Measurements from ENCODE around the gene KCNA10.

KCNA10 gene

GRCh38 chr1:110519125-110519810 lies at the start of gene KCNA10:
KCNA10 (minus strand) TSS chr1:110519175; CDS start chr1:110518787, 388 bp downstream.
- DNase-seq, result no peak

GRCh38 chr1:110566836-110567235 lies 47.9 kb upstream of the KCNA10 start:
- DNase-seq, result no peak

GRCh38 chr1:110565565-110565964 lies 46.6 kb upstream of the KCNA10 start:
- DNase-seq, result no peak

GRCh38 chr1:110563089-110563488 lies 44.1 kb upstream of the KCNA10 start:
- DNase-seq, result no peak

- no peak for DNase-seq
Measured at GRCh38 chr1:110561596-110561995, 42.6 kb upstream of the KCNA10 start.

- no peak for DNase-seq
Measured at GRCh38 chr1:110559157-110559556, 40.2 kb upstream of the KCNA10 start.

GRCh38 chr1:110557481-110557880 lies 38.5 kb upstream of the KCNA10 start:
- no peak for DNase-seq

GRCh38 chr1:110556471-110556807 lies 37.5 kb upstream of the KCNA10 start:
- DNase-seq, result no peak

GRCh38 chr1:110555807-110556470 lies 37.0 kb upstream of the KCNA10 start:
- no peak for DNase-seq

- peak; percentile 45 for DNase-seq
Measured at GRCh38 chr1:110554871-110555801, 36.2 kb upstream of the KCNA10 start.

GRCh38 chr1:110551278-110551809 lies 32.4 kb upstream of the KCNA10 start:
- DNase-seq, result no peak

- no peak for DNase-seq
Measured at GRCh38 chr1:110549831-110550230, 30.9 kb upstream of the KCNA10 start.

- no peak for DNase-seq
Measured at GRCh38 chr1:110548381-110548780, 29.4 kb upstream of the KCNA10 start.

- no peak for DNase-seq
Measured at GRCh38 chr1:110547017-110547416, 28.0 kb upstream of the KCNA10 start.

- no peak for DNase-seq
Measured at GRCh38 chr1:110545492-110545891, 26.5 kb upstream of the KCNA10 start.

GRCh38 chr1:110544753-110545152 lies 25.8 kb upstream of the KCNA10 start:
- no peak for DNase-seq

- DNase-seq, result peak; percentile 86
Measured at GRCh38 chr1:110542725-110543124, 23.8 kb upstream of the KCNA10 start.

GRCh38 chr1:110541906-110542395 lies 23.0 kb upstream of the KCNA10 start:
- no peak for DNase-seq

GRCh38 chr1:110540891-110541685 lies 22.1 kb upstream of the KCNA10 start:
- no peak for DNase-seq

- no peak for DNase-seq
Measured at GRCh38 chr1:110538921-110539320, 19.9 kb upstream of the KCNA10 start.

GRCh38 chr1:110538075-110538474 lies 19.1 kb upstream of the KCNA10 start:
- DNase-seq, result no peak

- no peak for DNase-seq
Measured at GRCh38 chr1:110535985-110536384, 17.0 kb upstream of the KCNA10 start.

All from suppressor macrophage treated with lipopolysaccharide for 4 hours (primary cell).